ENCODE data around the gene TRIP11.

DNA sequence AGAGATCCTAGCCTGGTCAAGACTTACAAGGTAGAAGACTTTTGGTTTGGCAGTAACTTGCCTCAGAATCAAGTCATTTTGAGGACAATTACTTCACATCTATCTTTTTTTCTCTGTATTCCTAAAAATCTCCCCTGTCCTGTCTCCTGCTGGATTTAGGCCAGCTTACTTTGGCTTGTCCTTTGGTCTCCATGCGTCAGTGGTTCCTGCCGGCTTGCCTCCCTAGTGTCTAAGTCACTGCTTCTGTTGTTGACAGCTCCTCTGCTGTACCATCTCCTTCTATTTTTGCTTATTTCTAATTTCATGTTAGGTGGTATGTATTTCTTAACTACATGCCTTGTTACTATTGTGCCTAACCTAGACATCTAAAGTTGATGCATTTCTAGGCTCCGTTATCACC lies 52.7 kb downstream of the TRIP11 start:
- TF ChIP-seq, protein P1, sequence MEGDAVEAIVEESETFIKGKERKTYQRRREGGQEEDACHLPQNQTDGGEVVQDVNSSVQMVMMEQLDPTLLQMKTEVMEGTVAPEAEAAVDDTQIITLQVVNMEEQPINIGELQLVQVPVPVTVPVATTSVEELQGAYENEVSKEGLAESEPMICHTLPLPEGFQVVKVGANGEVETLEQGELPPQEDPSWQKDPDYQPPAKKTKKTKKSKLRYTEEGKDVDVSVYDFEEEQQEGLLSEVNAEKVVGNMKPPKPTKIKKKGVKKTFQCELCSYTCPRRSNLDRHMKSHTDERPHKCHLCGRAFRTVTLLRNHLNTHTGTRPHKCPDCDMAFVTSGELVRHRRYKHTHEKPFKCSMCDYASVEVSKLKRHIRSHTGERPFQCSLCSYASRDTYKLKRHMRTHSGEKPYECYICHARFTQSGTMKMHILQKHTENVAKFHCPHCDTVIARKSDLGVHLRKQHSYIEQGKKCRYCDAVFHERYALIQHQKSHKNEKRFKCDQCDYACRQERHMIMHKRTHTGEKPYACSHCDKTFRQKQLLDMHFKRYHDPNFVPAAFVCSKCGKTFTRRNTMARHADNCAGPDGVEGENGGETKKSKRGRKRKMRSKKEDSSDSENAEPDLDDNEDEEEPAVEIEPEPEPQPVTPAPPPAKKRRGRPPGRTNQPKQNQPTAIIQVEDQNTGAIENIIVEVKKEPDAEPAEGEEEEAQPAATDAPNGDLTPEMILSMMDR (IDR thresholded peaks at IDR 0.05; ENCODE audit: low read length), result no peak
- no peak for TF ChIP-seq EZH2 (optimal IDR thresholded peaks at IDR 0.05; ENCODE audit: low read depth, low read length)
- no peak for TF ChIP-seq EZH2phosphoT487 (IDR thresholded peaks at IDR 0.05; ENCODE audit: low read length)

Data from MM.1S (cell line).